Putamen (tissue), 1 donor: ENCODE results near the gene PHACTR1.

Experiments
- DNase-seq: peaks from one replicate; pipeline ENCODE4 v3.0.0-alpha.2; 2016; ENCODE audit warnings: low spot score

Gene PHACTR1

GRCh38 chr6:13289789-13290318 lies 573.3 kb downstream of the PHACTR1 start:
- DNase-seq: no peak

- DNase-seq: no peak
Measured at GRCh38 chr6:13290335-13290734, 573.8 kb downstream of the PHACTR1 start.

GRCh38 chr6:13292774-13293173 lies 576.2 kb downstream of the PHACTR1 start:
- no peak for DNase-seq

- peak; percentile 69 for DNase-seq
Measured at GRCh38 chr6:13294499-13295069, 578.0 kb downstream of the PHACTR1 start.

- DNase-seq: no peak
Measured at GRCh38 chr6:13295576-13295975, 579.0 kb downstream of the PHACTR1 start.

GRCh38 chr6:13296536-13296997 lies 580.0 kb downstream of the PHACTR1 start:
- no peak for DNase-seq

GRCh38 chr6:13297391-13297790 lies 580.8 kb downstream of the PHACTR1 start:
- no peak for DNase-seq

GRCh38 chr6:13298446-13298845 lies 581.9 kb downstream of the PHACTR1 start:
- no peak for DNase-seq

- DNase-seq: no peak
Measured at GRCh38 chr6:13299403-13299821, 582.8 kb downstream of the PHACTR1 start.

GRCh38 chr6:13299918-13300317 lies 583.4 kb downstream of the PHACTR1 start:
- DNase-seq: no peak

GRCh38 chr6:13300643-13301590 lies 584.4 kb downstream of the PHACTR1 start:
- no peak for DNase-seq

- DNase-seq: peak; percentile 75
Measured at GRCh38 chr6:13302291-13302690, 585.7 kb downstream of the PHACTR1 start.

GRCh38 chr6:13302751-13303667 lies 586.4 kb downstream of the PHACTR1 start:
- peak; percentile 83 for DNase-seq

- peak; percentile 77 for DNase-seq
Measured at GRCh38 chr6:13303668-13304017, 587.1 kb downstream of the PHACTR1 start.

GRCh38 chr6:13304101-13304500 lies 587.5 kb downstream of the PHACTR1 start:
- DNase-seq: no peak

- peak; percentile 61 for DNase-seq
Measured at GRCh38 chr6:13304580-13305260, 588.2 kb downstream of the PHACTR1 start.

- no peak for DNase-seq
Measured at GRCh38 chr6:13305288-13305687, 588.7 kb downstream of the PHACTR1 start.

- DNase-seq: no peak
Measured at GRCh38 chr6:13305791-13306190, 589.2 kb downstream of the PHACTR1 start.

- DNase-seq: no peak
Measured at GRCh38 chr6:13307508-13307995, 591.0 kb downstream of the PHACTR1 start.

- no peak for DNase-seq
Measured at GRCh38 chr6:13308332-13308731, 591.8 kb downstream of the PHACTR1 start.

GRCh38 chr6:13311155-13311554 lies 594.6 kb downstream of the PHACTR1 start:
- no peak for DNase-seq
